IMR-90 (cell line): Measurements from ENCODE around the gene TTC31. TPM values are rescaled to one million over a fixed set of nuclear protein-coding genes. Genes with fewer than 3 reads are reported as not detected.

Source experiments
- ATAC-seq: fragments of 200-7000 bp; cut with Tn5 transposase; 2 replicates; pipeline ENCODE4 v1.9.1; 2020; ENCODE audit warnings: low read depth, mild to moderate bottlenecking, moderate library complexity
- BruUV-seq: library from RNA; stranded (reverse); fragments of 400-500 nt; replicated peaks from 2 replicates; lab custom pipeline; 2021; lab: Mats Ljungman, UMichigan
- CTCF ChIA-PET: fragments of 300-600 bp; formaldehyde crosslinking; extraction: SDS; loops from one replicate; lab custom pipeline; 2021; ENCODE audit warnings: antibody characterized with exemption; lab: Yijun Ruan, JAX
- POLR2A ChIA-PET: fragments of 300-600 bp; sonication (Branson Sonifier 250); formaldehyde crosslinking; loops from one replicate; lab custom pipeline; 2022; ENCODE audit warnings: antibody characterized with exemption; ENCODE audit not compliant: unreplicated experiment; lab: Charles Lee
- DNase-seq: peaks from one replicate; pipeline ENCODE4 v3.0.0; 2013
- H2AFZ ChIP-seq: replicated peaks from 2 replicates; pipeline ENCODE3; 2013; ENCODE audit warnings: low read length, mild to moderate bottlenecking; ENCODE audit not compliant: poor library complexity
- H2AK5ac ChIP-seq: 2 replicates; pipeline ENCODE4 v1.6.1; 2013; ENCODE audit warnings: low read depth, low read length, inconsistent platforms
- H2AK9ac ChIP-seq: replicated peaks from 2 replicates; pipeline ENCODE3; 2013; ENCODE audit warnings: mild to moderate bottlenecking, low read depth, low read length, moderate library complexity; ENCODE audit not compliant: poor library complexity
- H2BK120ac ChIP-seq: 2 replicates; pipeline ENCODE4 v1.6.1; 2013; ENCODE audit warnings: low read depth, low read length, inconsistent platforms
- H2BK15ac ChIP-seq: 3 replicates; pipeline ENCODE4 v1.6.1; 2013; ENCODE audit warnings: low read depth, low read length, inconsistent platforms
- H2BK20ac ChIP-seq: 2 replicates; pipeline ENCODE4 v1.6.1; 2013; ENCODE audit warnings: low read depth, mild to moderate bottlenecking, inconsistent platforms, low read length, moderate library complexity
- H2BK5ac ChIP-seq: 2 replicates; pipeline ENCODE4 v1.6.1; 2013; ENCODE audit warnings: mild to moderate bottlenecking, low read depth, low read length, inconsistent platforms; ENCODE audit not compliant: poor library complexity, severe bottlenecking
- H3K14ac ChIP-seq: replicated peaks from 2 replicates; pipeline ENCODE4 v1.6.1; 2013; ENCODE audit warnings: low read depth, low read length, inconsistent platforms
- H3K18ac ChIP-seq: 2 replicates; pipeline ENCODE4 v1.6.1; 2013; ENCODE audit warnings: low read depth, low read length, control low read depth
- H3K23ac ChIP-seq: 2 replicates; pipeline ENCODE4 v1.6.1; 2013; ENCODE audit warnings: low read depth, low read length, inconsistent platforms
- H3K27ac ChIP-seq: 2 replicates; pipeline ENCODE4 v1.5.1; 2013; ENCODE audit warnings: mild to moderate bottlenecking, control low read depth, low read length; ENCODE audit not compliant: insufficient read depth
- H3K27me3 ChIP-seq: 2 replicates; pipeline ENCODE4 v1.6.1; 2013; ENCODE audit warnings: low read length; ENCODE audit not compliant: control insufficient read depth, insufficient read depth
- H3K36me3 ChIP-seq: 2 replicates; pipeline ENCODE4 v1.6.1; 2013; ENCODE audit warnings: low read length, mixed read lengths; ENCODE audit not compliant: control insufficient read depth, insufficient read depth
- H3K4ac ChIP-seq: 2 replicates; pipeline ENCODE4 v1.6.1; 2013; ENCODE audit warnings: low read depth, low read length, inconsistent platforms
- H3K4me1 ChIP-seq: 2 replicates; pipeline ENCODE4 v1.6.1; 2013; ENCODE audit warnings: low read length, mixed read lengths; ENCODE audit not compliant: control insufficient read depth, insufficient read depth
- H3K4me2 ChIP-seq: 2 replicates; pipeline ENCODE4 v1.6.1; 2013; ENCODE audit warnings: low read depth, mild to moderate bottlenecking, control low read depth, low read length, moderate library complexity
- H3K4me3 ChIP-seq: 2 replicates; pipeline ENCODE4 v1.5.1; 2013; ENCODE audit warnings: low read depth, mild to moderate bottlenecking, control low read depth, low read length, moderate library complexity; ENCODE audit not compliant: insufficient read depth
- H3K56ac ChIP-seq: 2 replicates; pipeline ENCODE4 v1.6.1; 2013; ENCODE audit warnings: low read length, inconsistent platforms; ENCODE audit not compliant: insufficient read depth; ENCODE audit errors: extremely low read depth
- H3K79me1 ChIP-seq, 2 experiments: 2 replicates each; pipeline ENCODE4 v1.6.1; 2013; ENCODE audit warnings: low read length in 2 of 2, inconsistent platforms in 1 of 2, low read depth in 1 of 2
- H3K9ac ChIP-seq: 2 replicates; pipeline ENCODE4 v1.6.1; 2013; ENCODE audit warnings: low read depth, low read length, control low read depth
- H3K9me1 ChIP-seq: 2 replicates; pipeline ENCODE4 v1.6.1; 2013; ENCODE audit warnings: low read length, inconsistent platforms; ENCODE audit not compliant: insufficient read depth
- H3K9me3 ChIP-seq: 2 replicates; pipeline ENCODE4 v1.6.1; 2013; ENCODE audit warnings: low read length; ENCODE audit not compliant: control insufficient read depth, insufficient read depth
- H4K20me1 ChIP-seq: 2 replicates; pipeline ENCODE4 v1.6.1; 2013; ENCODE audit warnings: low read length, inconsistent platforms; ENCODE audit not compliant: insufficient read depth
- H4K5ac ChIP-seq: 2 replicates; pipeline ENCODE4 v1.6.1; 2013; ENCODE audit warnings: mild to moderate bottlenecking, low read depth, low read length, control low read depth
- H4K8ac ChIP-seq, 2 experiments: 2 replicates each; pipeline ENCODE4 v1.6.1; 2013; ENCODE audit warnings: low read depth in 2 of 2, low read length in 2 of 2, control low read depth in 1 of 2, inconsistent platforms in 1 of 2
- H4K91ac ChIP-seq: 2 replicates; pipeline ENCODE4 v1.6.1; 2013; ENCODE audit warnings: low read depth, low read length, inconsistent platforms; ENCODE audit not compliant: insufficient read depth
- BHLHE40 ChIP-seq: fragments of 150-350 bp; IDR thresholded peaks from 2 replicates; pipeline ENCODE4 v1.6.1; 2016; ENCODE audit warnings: mild to moderate bottlenecking, low read depth, low read length
- CEBPB ChIP-seq: IDR thresholded peaks from 2 replicates; pipeline ENCODE4 v1.6.1; 2012; ENCODE audit warnings: low read depth, low read length, improper control_type of control experiment
- CHD1 ChIP-seq: IDR thresholded peaks from 2 replicates; pipeline ENCODE4 v1.6.1; 2012; ENCODE audit warnings: low read depth, low read length, improper control_type of control experiment
- FOS ChIP-seq: fragments of 150-350 bp; IDR thresholded peaks from 2 replicates; pipeline ENCODE4 v1.6.1; 2016; ENCODE audit warnings: low read depth, low read length
- MAFK ChIP-seq: IDR thresholded peaks from 2 replicates; pipeline ENCODE4 v1.6.1; 2012; ENCODE audit warnings: low read depth, low read length, improper control_type of control experiment
- MAZ ChIP-seq: IDR thresholded peaks from 2 replicates; pipeline ENCODE4 v1.6.1; 2012; ENCODE audit warnings: low read depth, mild to moderate bottlenecking, low read length, improper control_type of control experiment, moderate library complexity, borderline replicate concordance
- MXI1 ChIP-seq: IDR thresholded peaks from 2 replicates; pipeline ENCODE4 v1.6.1; 2012; ENCODE audit warnings: low read depth, mild to moderate bottlenecking, low read length, moderate library complexity, borderline replicate concordance
- NFE2L2 ChIP-seq: fragments of 150-350 bp; IDR thresholded peaks from 2 replicates; pipeline ENCODE4 v1.6.1; 2016; ENCODE audit warnings: low read depth, mild to moderate bottlenecking, low read length
- POLR2A ChIP-seq: IDR thresholded peaks from 2 replicates; pipeline ENCODE4 v1.6.1; 2012; ENCODE audit warnings: mild to moderate bottlenecking, low read depth, low read length
- RAD21 ChIP-seq: IDR thresholded peaks from 2 replicates; pipeline ENCODE4 v1.6.1; 2012; ENCODE audit warnings: low read length, improper control_type of control experiment
- RCOR1 ChIP-seq: IDR thresholded peaks from 2 replicates; pipeline ENCODE4 v1.6.1; 2012; ENCODE audit warnings: mild to moderate bottlenecking, low read length, improper control_type of control experiment; ENCODE audit not compliant: insufficient replicate concordance
- RFX5 ChIP-seq: IDR thresholded peaks from 2 replicates; pipeline ENCODE4 v1.8.0; 2012; ENCODE audit warnings: low read depth, mild to moderate bottlenecking, low read length, moderate library complexity
- SMC3 ChIP-seq: fragments of 150-350 bp; IDR thresholded peaks from 2 replicates; pipeline ENCODE4 v1.6.1; 2016; ENCODE audit warnings: low read depth, mild to moderate bottlenecking, antibody characterized with exemption, low read length, moderate library complexity
- WGBS, 2 experiments: methylation state at CpG; one replicate each; pipeline versions ENCODE4 v1.1.5 to v1.1.7; 2013; ENCODE audit warnings: missing lambda C conversion rate in 2 of 2; ENCODE audit not compliant: insufficient read length in 1 of 2; ENCODE audit errors: extremely low coverage in 2 of 2; 5-methylcytosine and 5-hydroxymethylcytosine counted together
- dilution Hi-C: fragments of 300-500 bp; cut with HindIII; formaldehyde crosslinking; loops from one replicate; pipeline ENCODE4 v1.14.3; 2018; ENCODE audit warnings: low sequenced_read_pairs; ENCODE audit not compliant: unreplicated experiment
- in situ Hi-C: fragments of 300-500 bp; cut with MboI; formaldehyde crosslinking; loops from 3 replicates; pipeline ENCODE4 v1.14.3; 2019; ENCODE audit warnings: low sequenced_read_pairs, inconsistent platforms, mixed read lengths
- intact Hi-C: fragments of 100-400 bp; cut with micrococcal nuclease; formaldehyde crosslinking; loops from 2 replicates; pipeline ENCODE4 v1.10.0; 2022
- polyA plus RNA-seq, 3 experiments: library from polyadenylated mRNA; depleted of rRNA; stranded (reverse); fragments of >200 nt; gene quantifications; 2 replicates each; pipeline ENCODE4 v1.2.3, GENCODE V29; 2012; ENCODE audit warnings: low replicate concordance in 1 of 3
- total RNA-seq: library from RNA; depleted of rRNA; stranded (reverse); fragments of >200 nt; gene quantifications from 2 replicates; pipeline ENCODE4 v1.2.3, GENCODE V29; 2012
- TF ChIP-seq, protein P1 (sequence below): fragments of 150-350 bp; IDR thresholded peaks from 2 replicates; pipeline ENCODE4 v1.6.1; 2016; ENCODE audit warnings: low read depth, mild to moderate bottlenecking, low read length, moderate library complexity, borderline replicate concordance
- TF ChIP-seq, protein P2 (sequence below): fragments of 150-350 bp; IDR thresholded peaks from 2 replicates; pipeline ENCODE4 v1.6.1; 2017; ENCODE audit warnings: mild to moderate bottlenecking, antibody characterized with exemption, low read length, low read depth

TTC31 gene
- total and polyA plus RNA-seq, 2 of the 4 experiments (the other 2 are of a cell fraction): 6.3 to 18.8 TPM

- Histone ChIP-seq H3K4me1 (peaks cover 18% of the 10 kb centered on the region), H3K9ac (peak within 1 kb of the TSS; percentile 97), H4K20me1 (no peaks in the 10 kb centered on the region), H4K5ac (peak within 1 kb of the TSS; percentile 100), H2AK5ac (peak within 1 kb of the TSS; percentile 99), H3K4ac (peak within 1 kb of the TSS; percentile 100), H2AFZ (peak within 1 kb of the TSS; percentile 100), H3K27ac (peak within 1 kb of the TSS; percentile 93), H3K9me3 (no peaks in the 10 kb centered on the region), H3K23ac (peak within 1 kb of the TSS; percentile 100), H3K14ac (peak within 1 kb of the TSS; percentile 100), H3K4me3 (peak within 1 kb of the TSS; percentile 75), H3K36me3 (peaks cover 16% of the 10 kb centered on the region), H2BK15ac (peak within 1 kb of the TSS; percentile 100), H3K18ac (peak within 1 kb of the TSS; percentile 100), H4K8ac (peak within 1 kb of the TSS; percentile 91 to 100), H3K56ac (peak within 1 kb of the TSS; percentile 99), H2BK120ac (peak within 1 kb of the TSS; percentile 100), H3K9me1 (peaks cover 9% of the 10 kb centered on the region), H2AK9ac (peak within 1 kb of the TSS; percentile 92), H4K91ac (peak within 1 kb of the TSS; percentile 100), H3K79me1 (peaks cover 12 to 38% of the 10 kb centered on the region in 2 experiments), H2BK5ac (peak within 1 kb of the TSS; percentile 100), H2BK20ac (peak within 1 kb of the TSS; percentile 95), H3K27me3 (peaks cover 18% of the 10 kb centered on the region), H3K4me2 (peak within 1 kb of the TSS; percentile 84)
- ChIA-PET POLR2A (no interaction called here), CTCF (interaction anchor here (0.7 kb wide), 1 partner anchor 79 kb away, joined by 3 read pairs; no protein-coding TSS in a partner anchor)
- WGBS, 2 experiments: 1% methylated on average over 29 of the region's 56 CpGs; no CpG with 5 or more reads in 1 of the 2 experiments
- peak; percentile 97 for DNase-seq
- BruUV-seq: no TSS peak
- intact Hi-C loops: loop anchor here (2.0 kb wide), 1 partner anchor 47 kb away; the partner anchor contains the start of gene DOK1
- ATAC-seq: peak; percentile 91
- in situ Hi-C loops: no loop called here
- dilution Hi-C loops: no loop called here
- TF ChIP-seq MXI1 (peak; percentile 51; the same call in 1 of the 2 replicates), BHLHE40 (peak; percentile 72), CEBPB (peak; percentile 83), RAD21 (no peak), RCOR1 (no peak), FOS (no peak), MAFK (no peak), RFX5 (no peak), CHD1 (no peak), MAZ (0 out of 2 replicates have a peak, but pooled peaks have one; percentile 30), NFE2L2 (no peak), POLR2A (peak; percentile 81), SMC3 (peak; percentile 23; the same call in 1 of the 2 replicates)
- TF ChIP-seq, protein P1, sequence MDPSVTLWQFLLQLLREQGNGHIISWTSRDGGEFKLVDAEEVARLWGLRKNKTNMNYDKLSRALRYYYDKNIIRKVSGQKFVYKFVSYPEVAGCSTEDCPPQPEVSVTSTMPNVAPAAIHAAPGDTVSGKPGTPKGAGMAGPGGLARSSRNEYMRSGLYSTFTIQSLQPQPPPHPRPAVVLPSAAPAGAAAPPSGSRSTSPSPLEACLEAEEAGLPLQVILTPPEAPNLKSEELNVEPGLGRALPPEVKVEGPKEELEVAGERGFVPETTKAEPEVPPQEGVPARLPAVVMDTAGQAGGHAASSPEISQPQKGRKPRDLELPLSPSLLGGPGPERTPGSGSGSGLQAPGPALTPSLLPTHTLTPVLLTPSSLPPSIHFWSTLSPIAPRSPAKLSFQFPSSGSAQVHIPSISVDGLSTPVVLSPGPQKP: no peak
- TF ChIP-seq, protein P2, sequence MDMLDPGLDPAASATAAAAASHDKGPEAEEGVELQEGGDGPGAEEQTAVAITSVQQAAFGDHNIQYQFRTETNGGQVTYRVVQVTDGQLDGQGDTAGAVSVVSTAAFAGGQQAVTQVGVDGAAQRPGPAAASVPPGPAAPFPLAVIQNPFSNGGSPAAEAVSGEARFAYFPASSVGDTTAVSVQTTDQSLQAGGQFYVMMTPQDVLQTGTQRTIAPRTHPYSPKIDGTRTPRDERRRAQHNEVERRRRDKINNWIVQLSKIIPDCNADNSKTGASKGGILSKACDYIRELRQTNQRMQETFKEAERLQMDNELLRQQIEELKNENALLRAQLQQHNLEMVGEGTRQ: peak; percentile 64
Observed at GRCh38 chr2:74507145-74507925, 24.5 kb downstream of the TTC31 start, which contains the start of gene PCGF1. Gene PCGF1, minus strand, starts transcription at chr2:74507695. Its CDS starts 27 bp downstream, at chr2:74507668.
